Stimulated activated CD4-positive, alpha-beta T cell treated with anti-CD3 and anti-CD28 coated beads, Interleukin-4, amount 100 ng/mL, for 48 hours (primary cell): ENCODE measurements around the gene MPEG1.

Source experiments
- DNase-seq, 2 donors: peaks; one replicate each; pipeline ENCODE4 v3.0.0-alpha.2; 2020; ENCODE audit warnings: low read depth in 2 of 2

Gene MPEG1

DNA sequence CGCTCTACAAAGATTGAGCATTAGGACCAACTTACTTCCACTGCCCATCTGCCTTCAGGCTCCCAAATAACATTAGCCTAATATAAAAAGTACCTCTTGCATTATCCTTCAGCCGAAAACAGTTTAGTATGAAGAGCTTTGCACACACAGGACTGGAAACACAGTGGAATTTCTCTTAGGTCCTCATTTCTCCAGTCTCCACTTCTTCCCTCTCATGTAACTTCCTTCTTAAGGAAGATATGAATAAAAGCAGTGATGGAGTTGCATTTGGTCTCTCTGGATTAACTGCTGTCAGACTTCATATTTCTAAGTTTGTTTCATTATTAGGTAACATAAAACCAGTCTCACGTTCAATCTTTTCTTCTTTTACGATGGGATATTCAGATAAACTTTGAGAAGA, 5.6 kb upstream of the MPEG1 start:
- no peak for DNase-seq

DNA sequence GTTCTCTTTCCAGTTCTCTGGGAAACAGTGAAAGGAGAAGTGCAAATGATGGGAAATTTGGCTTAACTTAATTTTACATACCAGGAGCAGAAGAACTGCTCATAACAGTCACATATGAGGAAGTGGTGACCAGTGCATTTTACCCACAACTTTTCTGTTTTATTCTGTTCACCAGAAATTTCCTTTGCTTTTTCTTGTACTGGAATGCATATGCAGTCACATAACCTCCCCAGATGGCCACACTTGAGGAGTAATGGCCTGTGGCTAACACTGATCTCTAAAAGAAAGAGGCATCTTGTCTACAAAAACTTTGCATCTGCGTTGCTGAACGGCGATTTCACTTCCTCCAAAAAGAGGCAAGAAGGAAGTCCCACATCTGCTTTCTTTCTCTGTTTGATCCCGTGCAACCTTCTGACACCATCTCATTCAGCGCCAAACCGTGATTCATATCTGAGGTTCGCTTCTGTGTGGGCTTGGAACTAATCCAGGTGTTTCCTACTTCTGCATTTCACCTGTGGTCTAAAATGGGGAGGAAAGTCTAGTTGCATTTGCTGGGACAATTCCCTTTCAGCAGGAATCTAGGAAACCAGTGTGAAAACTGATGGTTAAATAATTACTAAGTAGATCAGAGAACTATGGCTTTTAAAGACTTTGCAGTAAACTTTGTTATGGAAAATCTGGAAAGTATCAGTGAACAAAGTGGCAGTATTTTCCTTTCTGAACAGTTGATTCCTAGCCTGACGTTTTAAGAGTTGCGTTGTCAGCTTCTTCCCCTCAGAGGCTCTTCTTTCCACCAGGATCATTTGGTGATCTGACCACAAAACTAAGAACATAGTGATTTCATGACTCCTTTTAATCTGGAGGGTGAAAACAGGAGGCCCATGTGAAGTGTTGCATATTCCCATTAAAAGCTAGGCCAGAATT, 4.2 kb upstream of the MPEG1 start:
- no peak for DNase-seq

DNA sequence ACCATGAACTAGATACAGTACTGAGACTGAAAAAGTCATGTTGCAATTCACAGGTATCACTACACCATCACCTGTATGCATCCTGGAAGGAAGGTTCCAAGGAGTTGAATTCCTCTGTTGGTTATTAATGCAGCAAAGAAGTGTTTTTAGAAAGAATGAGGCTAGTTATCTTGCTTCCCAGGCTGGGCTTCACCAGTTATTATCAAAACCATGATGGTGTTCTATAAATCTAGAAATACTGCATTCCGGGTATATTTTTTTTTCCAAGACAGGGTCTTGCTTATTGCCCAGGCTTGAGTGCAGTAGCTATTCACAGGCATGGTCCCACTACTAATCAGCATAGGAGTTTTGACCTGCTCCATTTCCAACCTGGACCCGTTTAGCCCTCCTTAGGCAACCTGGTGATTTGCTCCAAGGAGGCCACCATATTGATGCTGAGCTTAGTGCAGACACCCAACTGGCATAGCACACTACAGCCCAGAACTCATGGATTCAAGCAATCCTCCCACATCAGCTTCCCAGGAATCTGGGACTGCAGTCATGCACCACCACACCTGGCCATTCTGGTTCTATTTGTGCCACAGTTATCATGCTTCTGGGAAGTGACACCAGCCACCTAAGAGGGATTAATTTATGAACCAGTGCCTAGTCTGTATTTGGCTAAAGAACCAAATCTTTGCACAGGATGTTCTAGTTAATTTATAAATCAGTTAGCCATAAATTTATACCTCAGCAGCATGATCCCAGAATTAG, 1.6 kb upstream of the MPEG1 start:
- no peak for DNase-seq

DNA sequence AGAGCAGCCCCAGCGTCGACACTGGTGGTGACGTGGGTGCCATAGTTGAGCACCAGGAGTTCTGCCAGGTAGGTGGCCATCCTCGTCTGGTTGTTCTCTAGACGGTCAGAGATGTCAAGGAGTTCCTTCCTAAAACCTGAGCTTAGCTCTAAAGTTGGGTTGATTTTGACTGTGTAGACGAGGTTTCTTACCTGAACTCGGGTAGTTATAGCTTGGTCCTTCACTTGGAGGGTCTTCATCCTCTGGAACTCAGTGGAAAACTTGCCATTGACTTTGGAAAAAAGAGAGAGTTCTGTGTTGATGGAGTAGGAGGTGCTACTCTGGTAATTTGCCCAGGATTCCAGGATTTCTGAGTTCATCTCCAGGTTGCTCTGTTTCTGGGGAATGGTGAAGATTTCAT, 505 bp downstream of the MPEG1 start:
- no peak for DNase-seq

DNA sequence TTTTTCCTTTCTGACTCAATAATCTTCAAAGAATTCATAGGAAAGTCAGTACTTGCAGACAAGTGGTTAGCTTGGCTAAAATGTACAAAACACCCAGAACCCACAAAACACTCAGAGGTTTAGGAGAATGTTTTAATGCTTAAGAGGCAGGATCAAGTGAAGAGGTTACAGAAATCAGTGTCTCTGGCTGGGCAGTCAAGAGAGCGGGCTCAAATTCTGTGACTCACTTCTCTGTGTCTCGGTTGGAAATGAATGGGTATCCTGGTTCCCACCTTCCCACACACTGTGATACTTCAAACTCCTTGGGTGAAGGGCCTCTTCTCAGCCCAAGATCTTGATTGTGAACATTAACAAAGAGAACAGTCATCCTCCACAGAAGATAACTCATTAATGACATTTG, 3.8 kb downstream of the MPEG1 start:
- no peak for DNase-seq

DNA sequence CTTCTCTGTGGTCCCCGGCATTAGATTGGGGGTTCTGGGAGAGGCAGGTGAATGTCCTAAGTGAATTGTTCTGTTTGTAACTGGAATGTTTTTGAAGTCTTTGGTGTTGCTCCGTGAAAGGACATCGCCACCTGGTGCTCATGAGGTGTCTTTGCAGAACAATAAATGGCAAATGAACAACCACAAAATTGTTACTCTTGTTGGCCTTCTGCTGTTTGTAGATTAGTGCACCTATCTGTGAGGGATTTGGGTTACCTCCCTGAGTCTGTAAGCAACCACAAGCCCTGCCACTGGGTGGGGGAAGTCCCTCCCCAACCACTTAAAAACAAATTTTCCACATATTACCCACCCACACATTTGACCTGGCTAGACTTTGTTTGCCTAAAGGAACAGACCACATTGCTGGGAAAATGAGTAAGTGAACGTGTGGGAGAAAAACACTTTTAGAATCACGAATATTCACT, 4.7 kb downstream of the MPEG1 start:
- peak in 1 of 2 donors; percentile 40 for DNase-seq

DNA sequence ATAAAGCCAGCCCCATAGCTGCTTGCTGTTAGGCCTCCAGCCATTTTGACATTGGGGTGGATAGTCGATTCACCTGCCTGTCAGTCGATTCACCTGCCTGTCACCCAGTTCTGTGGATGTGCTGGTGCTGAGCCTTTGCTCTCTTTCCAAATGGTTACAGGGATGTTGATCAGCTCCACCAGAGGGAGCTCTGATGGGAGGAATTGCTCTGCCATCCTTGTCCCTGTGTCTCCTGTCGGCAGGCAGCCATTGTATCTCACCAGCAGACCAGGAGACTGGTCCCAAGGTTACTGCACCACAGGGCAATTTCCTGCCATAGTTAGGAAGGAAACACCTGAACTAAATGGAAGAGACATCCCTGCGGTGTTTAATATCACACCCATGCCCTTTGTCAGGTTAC, 6.1 kb downstream of the MPEG1 start:
- no peak for DNase-seq

DNA sequence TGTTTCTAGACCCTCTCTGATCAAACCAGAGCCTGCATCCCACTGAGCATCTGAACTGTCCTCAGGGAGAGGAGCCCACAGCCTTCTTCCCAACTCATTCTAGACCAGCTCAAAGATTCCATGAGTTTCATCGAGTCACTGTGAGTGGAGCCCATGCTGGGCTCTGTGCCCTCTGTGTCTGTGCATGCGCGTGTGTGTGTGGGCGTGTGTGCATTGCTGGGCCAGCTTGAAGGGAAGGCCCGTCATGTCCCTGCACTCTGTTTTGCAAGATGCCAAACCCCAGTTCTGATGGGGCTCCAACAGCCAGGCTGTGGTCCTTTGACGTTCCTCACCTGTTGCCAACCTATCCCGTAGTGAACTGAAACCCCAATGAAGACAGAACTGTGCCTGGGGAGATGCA, 7.1 kb downstream of the MPEG1 start:
- DNase-seq: no peak

DNA sequence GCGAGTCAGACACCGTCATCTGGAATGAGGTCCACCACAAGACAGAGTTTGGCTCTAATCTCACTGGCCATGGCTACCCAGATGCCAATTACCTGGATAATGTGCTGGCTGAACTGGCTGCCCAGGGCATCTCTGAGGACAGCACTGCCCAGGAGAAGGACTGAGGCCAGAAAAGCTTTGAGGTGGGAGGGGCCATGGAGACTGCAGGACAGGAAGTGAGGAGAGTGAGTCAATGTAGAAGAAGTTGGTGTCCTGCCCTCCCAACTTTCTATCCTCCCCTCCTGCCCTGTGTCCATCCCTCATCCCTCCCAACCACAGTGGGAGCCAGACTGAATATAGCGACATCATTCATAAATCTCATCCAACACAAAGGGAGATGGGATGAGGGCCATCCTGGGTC, 8.0 kb downstream of the MPEG1 start:
- no peak for DNase-seq

DNA sequence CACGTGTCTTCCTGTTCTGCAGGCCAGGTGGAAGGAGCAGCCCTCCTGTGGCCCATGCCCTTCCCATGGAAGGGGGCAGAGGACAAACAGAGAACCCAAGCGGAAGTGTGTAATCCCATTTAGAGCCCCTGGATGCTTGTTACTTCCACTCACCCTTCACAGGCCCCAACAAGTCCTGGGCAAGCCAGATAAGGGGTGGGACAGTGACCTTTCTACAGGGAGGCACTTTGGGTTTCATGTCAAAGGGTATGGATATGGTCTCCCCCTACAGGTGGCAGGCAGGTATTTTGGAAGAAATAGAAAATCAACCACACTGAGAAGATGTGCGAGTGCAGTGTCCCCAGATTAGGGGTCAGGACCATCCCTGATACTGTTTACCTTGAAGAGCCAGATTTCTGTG, 11.4 kb downstream of the MPEG1 start:
- no peak for DNase-seq

DNA sequence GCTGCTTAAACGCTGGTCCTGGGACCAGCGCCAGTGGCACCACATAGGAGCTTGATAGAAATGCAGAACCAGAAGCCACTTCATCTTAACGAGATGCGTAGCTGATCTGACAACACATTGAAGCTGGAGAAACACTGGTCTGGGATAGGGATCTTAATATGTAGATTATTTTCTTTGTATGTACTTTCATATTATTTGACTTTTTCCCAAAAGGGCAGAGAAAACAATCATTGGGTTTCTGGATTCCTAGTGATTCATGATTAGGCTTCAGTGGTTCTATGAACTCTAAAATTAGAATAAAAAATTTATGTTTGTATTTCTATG, 12.3 kb downstream of the MPEG1 start:
- no peak for DNase-seq

DNA sequence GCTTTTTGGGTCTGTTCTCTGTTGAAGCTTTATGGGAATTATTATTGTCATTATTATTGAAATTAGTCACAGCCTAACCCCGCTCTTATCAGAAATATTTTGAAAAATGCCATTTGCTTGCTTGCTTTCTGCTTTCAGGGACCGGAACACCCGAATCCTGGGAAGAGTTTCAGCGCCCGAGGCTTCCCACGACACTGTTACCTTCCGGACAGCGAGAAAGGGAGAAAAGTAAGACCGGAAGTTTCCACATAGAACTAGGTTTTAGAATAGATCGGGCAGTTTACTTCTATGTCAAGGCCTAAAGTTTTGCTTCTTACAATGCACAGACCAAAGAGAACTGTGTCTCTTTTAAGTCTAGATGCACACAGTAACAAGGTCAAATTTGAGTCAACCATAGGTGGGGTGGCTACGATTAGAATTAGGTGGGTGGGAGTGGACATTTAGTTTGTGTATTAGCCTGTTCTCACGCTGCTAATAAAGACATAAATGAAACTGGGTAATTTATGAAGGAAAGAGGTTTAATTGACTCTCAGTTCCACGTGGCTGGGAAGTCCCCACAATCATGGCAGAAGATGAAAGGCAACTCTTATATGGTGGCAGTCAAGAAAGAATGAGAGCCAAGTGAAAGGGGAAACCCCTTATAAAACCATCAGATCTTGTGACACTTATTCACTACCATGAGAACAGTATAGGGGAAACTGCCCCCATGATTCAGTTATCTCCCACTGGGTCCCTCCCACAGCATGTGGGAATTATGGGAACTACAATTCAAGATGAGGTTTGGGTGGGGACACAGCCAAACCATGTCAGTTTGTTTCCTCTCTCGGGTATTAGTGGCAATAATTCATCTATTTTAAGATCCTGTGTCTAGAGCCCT, 12.9 kb downstream of the MPEG1 start:
- DNase-seq: no peak

DNA sequence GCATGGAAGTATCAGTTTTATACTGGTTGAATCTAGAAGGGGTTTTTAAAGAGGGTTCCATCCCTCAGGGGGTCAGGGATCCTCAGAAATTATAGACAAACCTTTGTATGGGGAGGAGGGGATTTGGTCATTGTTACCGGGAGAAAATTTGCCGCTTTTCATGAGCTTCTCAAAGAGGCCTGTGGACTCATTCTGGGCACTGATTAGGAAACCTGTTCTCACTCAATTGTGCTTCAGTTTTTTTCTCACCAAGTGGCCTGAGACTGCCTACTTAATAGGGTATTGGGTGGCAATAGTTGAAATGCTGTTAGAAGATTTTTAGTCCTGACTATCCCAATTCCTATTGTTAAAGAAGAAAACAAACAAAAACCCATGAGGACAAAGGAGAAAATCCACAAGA, 14.0 kb downstream of the MPEG1 start:
- no peak for DNase-seq

DNA sequence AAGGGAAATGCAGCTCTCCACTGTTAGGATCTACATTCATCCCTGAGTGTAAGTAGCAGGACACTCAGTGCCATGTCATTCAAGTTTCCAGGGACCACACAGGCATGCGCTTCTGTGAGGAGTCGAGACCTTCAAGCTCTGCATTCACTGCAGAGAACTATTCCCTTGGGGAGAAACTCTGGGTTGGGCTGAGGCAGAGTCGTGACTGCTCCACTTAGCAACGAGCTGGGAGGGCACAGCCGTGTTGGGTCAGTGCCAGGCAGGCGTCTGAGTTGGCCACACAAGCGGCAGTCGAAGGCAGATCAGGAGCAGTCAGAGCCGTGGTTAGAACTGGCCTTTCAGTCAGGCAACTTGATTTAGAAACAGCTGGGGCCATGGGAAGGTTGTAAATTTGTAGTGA, 14.7 kb downstream of the MPEG1 start:
- no peak for DNase-seq

DNA sequence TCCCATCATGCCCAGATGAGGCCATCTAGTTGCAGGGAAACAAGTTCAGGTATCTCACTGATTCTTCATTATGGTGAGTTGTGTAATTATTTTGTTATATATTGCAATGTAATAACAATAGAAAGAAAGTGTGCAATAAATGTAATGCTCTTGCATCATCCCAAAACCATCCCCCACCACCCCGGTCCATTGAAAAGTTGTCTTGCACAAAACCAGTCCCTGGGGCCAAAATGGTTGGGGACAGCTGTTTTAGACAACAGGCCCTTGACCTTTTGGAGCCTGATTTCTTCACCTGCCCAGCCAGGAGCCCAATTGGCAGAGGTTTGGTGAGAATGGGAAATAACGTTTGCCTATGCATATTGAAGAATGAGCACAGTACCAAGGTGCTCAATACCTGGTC, 15.9 kb downstream of the MPEG1 start:
- DNase-seq: no peak

DNA sequence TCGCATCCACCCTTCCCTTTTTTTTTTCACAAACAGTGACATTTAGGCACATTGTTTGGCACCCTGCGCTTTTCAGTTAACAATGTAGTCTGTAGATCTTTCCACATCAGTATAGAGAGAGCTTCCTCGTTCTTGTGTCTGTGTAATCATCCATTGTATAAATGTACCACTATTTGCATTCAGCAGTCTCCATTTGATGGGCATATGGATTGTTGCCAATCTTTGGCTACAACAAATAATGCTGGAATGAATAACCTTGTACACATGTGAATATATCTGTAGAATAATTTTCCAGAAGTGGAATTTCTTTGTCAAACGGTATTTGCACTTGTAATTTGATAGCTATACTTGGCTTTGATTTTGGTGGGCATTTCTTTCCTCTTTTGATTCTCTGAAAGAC, 17.1 kb downstream of the MPEG1 start:
- no peak for DNase-seq

DNA sequence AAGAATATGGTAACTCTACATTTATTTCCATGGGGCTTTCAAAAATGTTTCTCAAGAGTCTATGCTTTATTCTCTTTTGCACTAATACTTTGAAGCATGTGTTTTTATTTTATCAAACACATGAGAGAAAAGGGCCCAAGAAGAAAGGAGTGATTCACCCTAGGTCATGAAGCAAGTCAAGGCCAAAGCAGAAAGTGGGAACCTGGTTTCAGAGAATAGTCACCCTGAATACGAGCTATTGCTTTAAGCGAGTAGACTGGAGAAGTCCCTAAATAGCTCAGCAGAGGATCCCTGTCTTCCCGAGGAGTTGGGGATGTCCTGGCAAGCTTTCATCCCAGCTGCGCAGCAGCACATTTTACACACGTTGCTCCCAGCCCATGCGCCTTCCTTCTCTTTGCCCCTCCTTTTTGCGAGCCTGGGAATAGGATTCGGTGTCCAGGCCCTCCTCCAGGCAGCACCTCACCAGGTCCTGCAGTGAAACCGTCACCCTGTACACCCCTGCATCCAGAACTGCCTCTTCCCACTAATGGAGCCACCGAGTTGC, 19.1 kb downstream of the MPEG1 start:
- no peak for DNase-seq

DNA sequence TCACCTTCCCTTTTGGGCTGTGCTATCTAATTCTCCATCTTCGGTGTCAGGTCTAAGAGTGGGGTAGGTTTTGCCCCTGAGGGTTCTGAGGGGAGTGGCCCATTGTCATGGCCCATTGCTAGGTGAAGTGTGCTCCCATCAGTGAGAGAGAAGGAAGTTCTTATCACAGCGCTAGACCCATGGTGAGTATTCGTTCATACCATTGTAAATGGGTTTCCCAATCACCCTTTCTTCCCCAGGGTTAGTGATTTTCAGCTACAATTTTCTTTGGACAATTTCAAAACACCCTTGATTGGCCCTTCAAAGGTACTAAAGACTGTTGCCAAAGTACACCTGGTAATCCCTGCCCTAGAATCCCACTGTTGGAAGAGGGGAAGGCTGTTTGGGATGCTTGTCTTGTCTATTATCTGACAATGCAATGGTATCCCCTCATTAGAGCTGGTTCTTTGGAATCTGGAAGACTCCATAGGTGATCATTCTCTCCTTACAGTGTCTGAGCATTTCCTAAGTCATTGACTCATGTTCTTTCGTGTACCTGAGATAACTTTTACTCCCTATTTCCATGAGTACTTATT, 20.2 kb downstream of the MPEG1 start:
- DNase-seq: no peak

DNA sequence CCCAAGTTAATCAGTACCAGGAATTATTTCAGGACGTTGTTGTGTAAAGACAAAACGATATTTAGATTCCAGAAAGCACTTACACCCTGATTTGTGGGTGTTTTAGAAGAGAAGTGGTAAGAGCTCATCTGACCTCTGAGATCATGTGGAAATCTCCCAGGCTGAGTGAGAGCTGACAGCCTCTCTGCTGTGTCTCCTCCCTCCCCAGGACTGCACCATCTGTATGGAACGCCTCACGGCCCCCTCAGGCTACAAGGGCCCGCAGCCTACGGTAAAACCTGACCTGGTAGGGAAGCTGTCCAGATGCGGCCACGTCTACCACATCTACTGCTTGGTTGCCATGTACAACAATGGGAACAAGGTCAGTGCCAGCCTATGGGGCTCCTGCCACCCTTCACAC, 20.8 kb downstream of the MPEG1 start:
- DNase-seq: no peak

DNA sequence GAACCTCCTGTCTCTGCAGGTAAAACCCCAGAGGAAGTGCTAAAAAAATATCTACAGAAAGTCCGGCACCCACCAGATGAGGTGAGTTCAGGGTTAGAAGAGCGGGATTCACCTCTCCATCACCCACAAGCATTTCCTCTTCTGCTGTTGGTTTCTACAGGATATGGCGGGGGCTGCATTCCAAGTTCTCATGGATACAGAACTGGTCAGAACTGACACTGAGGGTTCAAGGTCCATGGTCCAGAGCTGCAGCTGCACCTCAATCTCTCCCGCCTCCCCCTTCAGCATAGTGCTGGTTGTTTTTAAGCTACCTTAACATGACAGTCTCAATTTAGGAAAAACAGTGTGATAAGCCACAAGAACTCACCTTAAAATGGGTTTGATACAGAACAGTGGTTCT, 21.6 kb downstream of the MPEG1 start:
- DNase-seq: no peak

DNA sequence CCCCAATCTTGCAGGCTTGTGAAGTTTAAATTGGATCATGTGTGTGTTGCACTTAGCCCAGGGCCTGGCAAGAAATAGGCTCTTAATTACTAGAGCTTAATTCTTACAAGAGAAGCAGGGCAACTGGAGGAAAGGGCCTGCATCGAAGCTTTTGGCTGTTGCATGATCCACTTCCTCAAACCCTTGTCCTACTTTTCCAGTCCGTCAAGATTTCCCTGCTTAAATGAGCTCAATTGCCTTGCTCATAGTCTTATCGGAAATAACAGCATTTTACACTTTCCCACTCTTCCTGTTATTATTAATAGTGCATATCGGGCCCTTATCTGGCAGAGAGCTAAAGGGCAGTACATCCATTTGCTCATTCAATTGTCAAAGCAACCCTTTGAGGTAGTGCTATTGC, 22.7 kb downstream of the MPEG1 start:
- no peak for DNase-seq

DNA sequence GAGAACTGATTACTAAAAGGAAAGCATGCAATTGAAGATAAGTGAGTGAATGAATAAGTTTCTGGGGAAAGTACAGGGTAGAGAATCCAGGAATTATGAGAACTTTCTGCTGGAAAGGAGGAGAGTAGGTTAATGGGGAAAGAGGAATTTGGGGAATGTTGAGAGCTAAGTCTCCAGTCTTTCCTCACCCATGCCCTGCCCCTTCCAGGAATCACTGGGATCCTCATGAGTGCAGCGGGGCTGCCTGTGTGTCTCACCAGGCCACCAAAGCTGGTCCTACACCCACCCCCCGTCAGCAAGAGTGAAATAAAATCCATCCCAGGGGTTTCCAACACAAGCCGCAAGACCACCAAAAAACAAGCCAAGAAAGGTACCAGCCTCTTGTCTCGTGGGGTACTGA, 23.8 kb downstream of the MPEG1 start:
- DNase-seq: no peak
